Activated CD4-positive, alpha-beta memory T cell treated with anti-CD3 and anti-CD28 coated beads, Interleukin-2, amount 10 ng/mL, durations not matched to agents 7 days and 5 days (primary cell): ENCODE data around the gene SLC27A3. TPM values are rescaled to one million over a fixed set of nuclear protein-coding genes. Genes with fewer than 3 reads are reported as not detected.

Experiments used
- CTCF ChIA-PET: fragments of 350-600 bp; sonication (Branson Sonifier 250); formaldehyde crosslinking; loops from one replicate; lab custom pipeline; 2021; ENCODE audit warnings: antibody characterized with exemption, inconsistent platforms; lab: Charles Lee
- POLR2A ChIA-PET: fragments of 350-600 bp; sonication (Branson Sonifier 250); formaldehyde crosslinking; loops from one replicate; lab custom pipeline; 2021; ENCODE audit warnings: antibody characterized with exemption; lab: Charles Lee
- DNase-seq: peaks from one replicate; pipeline ENCODE4 v3.0.0-alpha.2; 2020
- H3K27ac Mint-ChIP-seq: one replicate; pipeline ENCODE4 v1.8.0; 2021; ENCODE audit warnings: mild to moderate bottlenecking, mixed read lengths
- H3K27me3 Mint-ChIP-seq: one replicate; pipeline ENCODE4 v1.8.0; 2021; ENCODE audit warnings: mixed read lengths
- H3K36me3 Mint-ChIP-seq: one replicate; pipeline ENCODE4 v1.8.0; 2021; ENCODE audit warnings: low read depth, mixed read lengths
- H3K4me1 Mint-ChIP-seq: one replicate; pipeline ENCODE4 v1.8.0; 2021; ENCODE audit warnings: mixed read lengths
- H3K4me3 Mint-ChIP-seq: one replicate; pipeline ENCODE4 v1.8.0; 2021; ENCODE audit warnings: mild to moderate bottlenecking, mixed read lengths
- H3K9me3 Mint-ChIP-seq: one replicate; pipeline ENCODE4 v1.8.0; 2021; ENCODE audit warnings: mixed read lengths
- total RNA-seq, 2 experiments: library from RNA; stranded (reverse); gene quantifications; one replicate each; pipeline ENCODE4 v1.2.3, GENCODE V29; 2021

The SLC27A3 gene
- total RNA-seq, 2 experiments from 2014 or later: 24.9 to 25.3 TPM

DNA sequence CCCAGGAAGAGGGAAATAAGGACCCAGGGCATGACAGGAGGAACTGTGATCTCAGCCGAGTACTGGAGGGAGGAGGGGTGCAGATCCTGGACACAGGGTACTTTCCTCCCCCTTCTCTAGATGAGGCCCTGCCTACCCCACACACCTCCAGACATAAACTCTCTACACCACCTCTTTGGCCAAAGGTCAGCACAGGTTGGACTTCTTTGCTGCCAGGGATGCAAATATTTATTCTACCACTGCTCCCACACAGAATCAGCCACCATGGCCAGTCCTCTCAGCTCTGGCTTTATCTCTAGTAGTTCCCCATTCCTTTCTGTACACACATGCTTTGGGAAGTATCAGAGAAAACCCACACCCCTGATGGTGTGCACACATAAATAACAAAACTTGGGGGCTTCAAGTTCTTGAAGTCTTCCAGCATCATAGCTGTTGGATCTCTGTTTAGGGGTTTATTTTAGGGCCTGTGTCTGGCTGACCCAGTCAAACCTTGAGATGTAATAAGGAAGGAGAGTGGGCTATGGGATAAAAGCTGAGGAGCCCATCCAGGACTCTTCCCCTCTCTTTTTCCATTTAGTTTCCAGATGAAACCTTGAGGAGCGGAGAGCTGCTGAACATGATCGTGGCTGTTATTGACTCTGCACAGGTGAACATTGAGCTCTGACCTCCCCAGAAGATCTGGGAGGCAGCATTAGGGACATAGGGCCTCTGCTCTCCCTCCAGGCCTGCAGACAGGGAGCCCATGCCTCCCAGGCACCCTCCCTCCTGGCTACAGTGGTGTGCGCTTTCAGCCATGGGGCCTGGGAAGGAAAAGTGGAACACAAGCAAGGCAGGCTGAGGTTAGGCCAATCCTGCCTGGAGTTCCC lies 6.7 kb upstream of the SLC27A3 start:
- H3K4me1 Mint-ChIP-seq: peaks cover 2% of the 10 kb centered on the region
- H3K36me3 Mint-ChIP-seq: peaks cover 54% of the 10 kb centered on the region
- DNase-seq: no peak
- no peaks in the 10 kb centered on the region for H3K27me3 Mint-ChIP-seq
- ChIA-PET POLR2A (interaction anchor here (0.7 to 1.6 kb wide), 2 partner anchors 8 to 13 kb away, joined by 4 read pairs; no protein-coding TSS in a partner anchor), CTCF (no interaction called here)
- H3K4me3 Mint-ChIP-seq: no peak overlapping the region
- H3K27ac Mint-ChIP-seq: no peak overlapping the region
- no peaks in the 10 kb centered on the region for H3K9me3 Mint-ChIP-seq

DNA sequence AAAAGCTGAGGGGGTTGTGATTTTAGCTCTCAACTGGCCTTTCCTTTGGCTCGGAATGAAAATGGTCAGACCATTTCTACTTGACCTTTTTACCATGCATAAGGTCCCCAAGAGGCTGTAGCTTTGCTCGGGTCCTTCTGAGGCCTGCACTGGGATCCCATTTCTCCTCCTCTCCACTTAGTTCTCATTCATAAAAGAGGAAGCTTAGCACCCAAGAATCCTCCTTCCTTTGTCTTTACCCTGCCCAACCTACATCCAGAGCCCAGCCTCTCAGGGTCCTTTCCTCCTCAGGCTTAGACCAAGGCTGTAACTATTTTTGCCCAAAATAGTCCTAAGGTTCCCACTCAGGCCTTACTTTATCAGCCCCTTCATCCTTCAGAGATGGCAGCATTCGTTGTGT lies 6.0 kb upstream of the SLC27A3 start:
- no peaks in the 10 kb centered on the region for H3K27me3 Mint-ChIP-seq
- peaks cover 52% of the 10 kb centered on the region for H3K36me3 Mint-ChIP-seq
- DNase-seq: no peak
- no peaks in the 10 kb centered on the region for H3K9me3 Mint-ChIP-seq
- no peak overlapping the region for H3K27ac Mint-ChIP-seq
- ChIA-PET POLR2A (interaction anchor here (0.7 to 1.6 kb wide), 2 partner anchors 9 to 12 kb away, joined by 4 read pairs; no protein-coding TSS in a partner anchor), CTCF (no interaction called here)
- no peak overlapping the region for H3K4me3 Mint-ChIP-seq
- H3K4me1 Mint-ChIP-seq: peaks cover 9% of the 10 kb centered on the region

- no peak overlapping the region for H3K27ac Mint-ChIP-seq
Measured at GRCh38 chr1:153770797-153771196, 4.4 kb upstream of the SLC27A3 start.

DNA sequence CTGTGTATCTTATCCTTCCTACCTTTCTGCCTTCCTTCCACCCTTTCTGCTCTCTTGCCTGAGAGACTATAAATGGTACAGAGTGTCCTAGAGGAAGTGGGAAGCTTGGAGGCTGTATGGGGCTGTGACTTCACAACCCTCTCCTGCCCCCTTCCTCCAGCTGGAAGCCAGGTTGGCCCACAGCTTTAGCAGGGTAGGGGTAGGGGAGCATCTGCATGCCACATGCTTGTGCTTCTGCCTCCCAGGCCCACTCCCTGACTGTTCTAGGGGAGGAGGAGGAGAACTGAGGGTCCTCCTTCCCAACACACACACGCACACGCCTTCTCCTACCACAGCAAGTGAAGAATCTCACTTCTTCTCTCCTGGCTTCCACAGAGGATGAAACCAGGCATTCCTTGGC lies 3.9 kb upstream of the SLC27A3 start:
- Mint-ChIP-seq H3K4me3 (no peak overlapping the region), H3K27me3 (no peaks in the 10 kb centered on the region), H3K9me3 (no peaks in the 10 kb centered on the region), H3K27ac (no peak overlapping the region), H3K4me1 (peaks cover 22% of the 10 kb centered on the region), H3K36me3 (peaks cover 42% of the 10 kb centered on the region)
- DNase-seq: no peak
- CTCF ChIA-PET: interaction anchor here (0.7 kb wide), 1 partner anchor 231 kb away, joined by 4 read pairs; no protein-coding TSS in a partner anchor
- POLR2A ChIA-PET: interaction anchor here (0.8 kb wide), 1 partner anchor 12 kb away, joined by 3 read pairs; no protein-coding TSS in a partner anchor

More at GRCh38 chr1:153770797-153771196, 4.4 kb upstream of the SLC27A3 start:
- ChIA-PET CTCF (no interaction called here), POLR2A (interaction anchor here (0.8 kb wide), 1 partner anchor 13 kb away, joined by 3 read pairs; no protein-coding TSS in a partner anchor)
- peaks cover 46% of the 10 kb centered on the region for H3K36me3 Mint-ChIP-seq
- H3K4me3 Mint-ChIP-seq: no peak overlapping the region
- no peaks in the 10 kb centered on the region for H3K9me3 Mint-ChIP-seq
- peaks cover 19% of the 10 kb centered on the region for H3K4me1 Mint-ChIP-seq
- no peak for DNase-seq
- no peaks in the 10 kb centered on the region for H3K27me3 Mint-ChIP-seq

- Mint-ChIP-seq H3K27me3 (no peaks in the 10 kb centered on the region), H3K4me1 (peaks cover 28% of the 10 kb centered on the region), H3K36me3 (peaks cover 40% of the 10 kb centered on the region), H3K4me3 (no peak overlapping the region), H3K27ac (no peak overlapping the region), H3K9me3 (no peaks in the 10 kb centered on the region)
- no peak for DNase-seq
- ChIA-PET CTCF (interaction anchor here (0.7 kb wide), 1 partner anchor 231 kb away, joined by 4 read pairs; no protein-coding TSS in a partner anchor), POLR2A (interaction anchor here (1.0 to 3.8 kb wide), 3 partner anchors 9 to 44 kb away, joined by 3 to 16 read pairs (median 4); partner anchors contain the start of gene INTS3)
Measured at GRCh38 chr1:153771841-153772593, 3.2 kb upstream of the SLC27A3 start.

DNA sequence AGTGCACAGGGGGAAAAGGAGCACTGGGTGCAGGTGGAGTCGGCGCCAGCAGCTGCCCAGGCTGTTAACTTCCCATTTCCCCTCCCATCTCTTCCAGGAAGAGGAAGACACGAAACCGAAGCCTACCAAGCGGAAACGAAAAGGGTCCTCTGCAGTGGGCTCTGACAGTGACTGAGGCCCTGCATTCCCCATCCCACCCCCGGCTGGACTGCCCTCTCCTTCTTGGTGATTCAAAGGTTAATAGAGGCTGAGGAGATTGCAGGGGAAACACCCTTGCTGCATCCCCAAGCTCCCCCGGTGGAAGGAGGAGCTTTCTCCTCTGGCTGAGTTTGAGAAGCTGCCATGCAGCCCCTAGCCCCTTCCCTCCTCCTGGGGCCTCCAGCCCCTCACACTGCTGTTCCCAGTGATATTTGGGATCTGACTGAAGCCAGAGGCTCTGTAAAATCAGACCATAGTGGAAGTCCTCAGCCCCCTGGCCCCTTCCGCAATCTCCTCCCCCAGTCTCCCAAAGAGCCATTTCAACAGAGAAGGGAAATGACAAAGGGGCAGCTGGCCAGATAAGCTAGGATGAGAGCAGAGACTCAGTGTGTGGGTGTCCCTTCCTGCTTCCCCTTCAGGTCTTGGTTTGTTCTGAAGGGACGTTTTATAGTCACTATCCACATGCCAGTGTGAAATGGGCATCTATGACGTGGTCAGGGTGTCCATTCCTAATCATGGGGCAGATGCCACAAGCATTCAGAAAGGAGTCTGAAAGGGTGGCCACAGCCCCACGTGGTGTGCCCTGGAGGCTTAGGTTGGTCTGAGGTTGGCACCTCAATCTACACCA lies 1.9 kb upstream of the SLC27A3 start:
- POLR2A ChIA-PET: interaction anchor here (1.0 to 3.8 kb wide), 3 partner anchors 10 to 45 kb away, joined by 3 to 16 read pairs (median 4); partner anchors contain the start of gene INTS3
- Mint-ChIP-seq H3K36me3 (peaks cover 28% of the 10 kb centered on the region), H3K27me3 (no peaks in the 10 kb centered on the region)

DNA sequence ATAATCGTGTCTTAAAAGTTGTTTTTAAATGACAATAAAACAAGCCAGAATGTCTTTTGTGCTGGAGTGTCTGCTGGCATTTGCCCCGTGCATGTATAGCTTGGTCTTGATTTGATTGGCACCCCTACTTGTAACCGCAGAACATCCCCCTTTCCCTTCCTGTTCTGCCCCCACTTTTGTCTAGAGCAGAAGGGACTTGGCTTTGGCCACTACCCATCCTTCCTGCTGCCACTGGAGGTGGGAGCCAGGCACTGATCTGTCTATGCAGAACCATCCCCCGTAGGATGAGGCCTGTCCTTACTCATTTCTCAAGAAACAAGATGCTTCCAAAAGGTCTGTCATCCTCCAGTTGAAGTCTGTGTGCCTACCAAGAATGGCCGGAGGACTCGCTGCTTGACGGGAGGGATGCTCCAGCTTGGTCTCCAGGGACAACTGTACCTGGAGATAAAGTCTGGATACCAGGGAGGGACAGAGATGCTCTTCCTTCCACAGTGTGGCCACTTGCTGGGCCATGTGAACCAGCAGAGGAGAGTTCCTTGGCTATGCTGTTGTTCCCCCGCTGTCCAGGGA lies 1.1 kb upstream of the SLC27A3 start:
- Mint-ChIP-seq H3K4me3 (no peak overlapping the region), H3K9me3 (no peaks in the 10 kb centered on the region), H3K27ac (peak overlapping the region; percentile 35), H3K4me1 (peaks cover 33% of the 10 kb centered on the region), H3K36me3 (peaks cover 26% of the 10 kb centered on the region), H3K27me3 (no peaks in the 10 kb centered on the region)
- ChIA-PET CTCF (interaction anchor here (2.2 kb wide), 1 partner anchor 102 kb away, joined by 7 read pairs; no protein-coding TSS in a partner anchor), POLR2A (interaction anchor here (3.8 kb wide), 1 partner anchor 9 kb away, joined by 16 read pairs; no protein-coding TSS in a partner anchor)
- no peak for DNase-seq

More for the DNA sequence above, 1.9 kb upstream of the SLC27A3 start:
- CTCF ChIA-PET: no interaction called here
- DNase-seq: no peak
- no peaks in the 10 kb centered on the region for H3K9me3 Mint-ChIP-seq
- H3K4me1 Mint-ChIP-seq: peaks cover 33% of the 10 kb centered on the region
- no peak overlapping the region for H3K27ac Mint-ChIP-seq
- no peak overlapping the region for H3K4me3 Mint-ChIP-seq

- peak; percentile 75 for DNase-seq
- Mint-ChIP-seq H3K4me1 (peaks cover 33% of the 10 kb centered on the region), H3K36me3 (peaks cover 20% of the 10 kb centered on the region), H3K27me3 (no peaks in the 10 kb centered on the region), H3K4me3 (peak overlapping the region; percentile 80), H3K9me3 (no peaks in the 10 kb centered on the region), H3K27ac (peak overlapping the region; percentile 85)
- CTCF ChIA-PET: interaction anchor here (0.7 to 2.2 kb wide), 6 partner anchors 12 to 211 kb away, joined by 3 to 7 read pairs (median 4); partner anchors contain the start of gene RAB13
- POLR2A ChIA-PET: interaction anchor here (0.7 to 3.8 kb wide), 23 partner anchors 8 to 244 kb away, joined by 3 to 16 read pairs (median 3); partner anchors contain the start of genes CHTOP, GATAD2B, JTB and RPS27
Measured at GRCh38 chr1:153775458-153776327, 486 bp downstream of the SLC27A3 start.

DNA sequence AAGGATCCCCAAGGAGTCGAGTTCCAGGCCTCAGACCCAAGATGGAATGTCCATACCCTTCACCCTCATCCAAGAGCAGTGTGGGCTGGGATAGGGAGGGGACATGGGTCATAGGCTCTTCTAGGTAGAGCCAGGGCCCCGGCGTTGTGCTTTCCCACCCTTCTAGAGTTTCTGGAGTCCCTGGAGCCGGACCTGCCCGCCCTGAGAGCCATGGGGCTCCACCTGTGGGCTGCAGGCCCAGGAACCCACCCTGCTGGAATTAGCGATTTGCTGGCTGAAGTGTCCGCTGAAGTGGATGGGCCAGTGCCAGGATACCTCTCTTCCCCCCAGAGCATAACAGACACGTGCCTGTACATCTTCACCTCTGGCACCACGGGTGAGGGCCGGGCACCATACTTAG lies 1.1 kb downstream of the SLC27A3 start:
- H3K36me3 Mint-ChIP-seq: peaks cover 20% of the 10 kb centered on the region
- DNase-seq: no peak
- peak overlapping the region; percentile 40 for H3K27ac Mint-ChIP-seq
- no peaks in the 10 kb centered on the region for H3K9me3 Mint-ChIP-seq
- H3K4me3 Mint-ChIP-seq: peak overlapping the region; percentile 80
- peaks cover 33% of the 10 kb centered on the region for H3K4me1 Mint-ChIP-seq
- no peaks in the 10 kb centered on the region for H3K27me3 Mint-ChIP-seq
- POLR2A ChIA-PET: interaction anchor here (0.9 to 1.8 kb wide), 11 partner anchors 12 to 244 kb away, joined by 3 to 8 read pairs (median 3); partner anchors contain the start of genes CHTOP, RPS27 and SLC39A1
- CTCF ChIA-PET: interaction anchor here (0.8 to 0.9 kb wide), 2 partner anchors 29 to 48 kb away, joined by 3 to 4 read pairs; partner anchors contain the start of gene INTS3

- H3K4me3 Mint-ChIP-seq: peak overlapping the region; percentile 80
- H3K27me3 Mint-ChIP-seq: no peaks in the 10 kb centered on the region
- CTCF ChIA-PET: interaction anchor here (0.8 kb wide), 1 partner anchor 49 kb away, joined by 3 read pairs; the partner anchor contains the start of gene INTS3
- POLR2A ChIA-PET: interaction anchor here (1.1 to 1.7 kb wide), 5 partner anchors 13 to 213 kb away, joined by 3 to 6 read pairs (median 3); partner anchors contain the start of genes CHTOP and RPS27
- no peak overlapping the region for H3K27ac Mint-ChIP-seq
- DNase-seq: no peak
- peaks cover 20% of the 10 kb centered on the region for H3K36me3 Mint-ChIP-seq
- peaks cover 33% of the 10 kb centered on the region for H3K4me1 Mint-ChIP-seq
- no peaks in the 10 kb centered on the region for H3K9me3 Mint-ChIP-seq
Measured at GRCh38 chr1:153776845-153777370, 1.7 kb downstream of the SLC27A3 start.
